A673 (cell line): ENCODE results near the gene NSUN2. TPM values are rescaled to one million over a fixed set of nuclear protein-coding genes. Genes with fewer than 3 reads are reported as not detected.

Source experiments
- BruUV-seq: library from RNA; stranded (reverse); fragments of 400-500 nt; replicated peaks from 2 replicates; lab custom pipeline; 2021; lab: Mats Ljungman, UMichigan
- CTCF ChIA-PET: fragments of 300-600 bp; sonication (Branson Sonifier 250); formaldehyde crosslinking; loops from one replicate; lab custom pipeline; 2022; ENCODE audit warnings: antibody characterized with exemption; lab: Charles Lee
- POLR2A ChIA-PET: fragments of 300-600 bp; sonication (Branson Sonifier 250); formaldehyde crosslinking; loops from one replicate; lab custom pipeline; 2022; ENCODE audit warnings: antibody characterized with exemption; ENCODE audit not compliant: low non-redundant PET; lab: Charles Lee
- DNase-seq: peaks from one replicate; pipeline ENCODE4 v3.0.0-alpha.2; 2015; ENCODE audit warnings: low spot score
- H3K27ac ChIP-seq: fragments of 200-600 bp; sonication (generic); 2 replicates; pipeline ENCODE4 v1.5.1; 2016; ENCODE audit warnings: mixed run types, low read depth, mild to moderate bottlenecking, mixed read lengths, antibody characterized with exemption, low read length; ENCODE audit not compliant: poor library complexity, severe bottlenecking
- H3K27me3 ChIP-seq: fragments of 200-600 bp; sonication (generic); replicated peaks from 2 replicates; pipeline ENCODE4 v1.6.1; 2017; ENCODE audit warnings: mixed run types, low read depth, mild to moderate bottlenecking, mixed read lengths, antibody characterized with exemption, low read length; ENCODE audit not compliant: insufficient read depth, poor library complexity
- H3K36me3 ChIP-seq: fragments of 200-600 bp; sonication (generic); 2 replicates; pipeline ENCODE4 v1.6.1; 2016; ENCODE audit warnings: mixed run types, mild to moderate bottlenecking, mixed read lengths, antibody characterized with exemption, low read length; ENCODE audit not compliant: insufficient read depth, poor library complexity, severe bottlenecking
- H3K4me1 ChIP-seq: fragments of 200-600 bp; sonication (generic); 2 replicates; pipeline ENCODE4 v1.6.1; 2017; ENCODE audit warnings: mixed run types, mild to moderate bottlenecking, mixed read lengths, antibody characterized with exemption, low read length; ENCODE audit not compliant: insufficient read depth, poor library complexity, severe bottlenecking
- H3K4me3 ChIP-seq: fragments of 200-600 bp; sonication (generic); 2 replicates; pipeline ENCODE4 v1.5.1; 2016; ENCODE audit warnings: low read depth, mixed run types, mild to moderate bottlenecking, mixed read lengths, low read length; ENCODE audit not compliant: poor library complexity, severe bottlenecking
- H3K9me3 ChIP-seq: fragments of 200-600 bp; sonication (generic); 2 replicates; pipeline ENCODE4 v1.6.1; 2016; ENCODE audit warnings: mixed run types, low read depth, mild to moderate bottlenecking, mixed read lengths, antibody characterized with exemption, low read length; ENCODE audit not compliant: poor library complexity, severe bottlenecking
- EZH2 ChIP-seq: fragments of 200-600 bp; sonication (generic); IDR thresholded peaks from 2 replicates; pipeline ENCODE4 v1.6.1; 2017; ENCODE audit warnings: borderline replicate concordance, low read depth, mild to moderate bottlenecking, mixed read lengths, antibody characterized with exemption, low read length; ENCODE audit not compliant: poor library complexity, severe bottlenecking
- intact Hi-C: fragments of 100-400 bp; cut with micrococcal nuclease; formaldehyde crosslinking; loops from one replicate; pipeline ENCODE4 v1.10.0; 2022; ENCODE audit not compliant: unreplicated experiment
- total RNA-seq: library from RNA; stranded (reverse); gene quantifications from 2 replicates; pipeline ENCODE4 v1.2.3, GENCODE V29; 2021
- TF ChIP-seq, protein P1 (sequence below): fragments of 300-800, 200-600 bp; sonication (generic); conservative IDR thresholded peaks from 2 replicates; pipeline ENCODE4 v1.5.1; 2017; ENCODE audit warnings: low read depth, mild to moderate bottlenecking, antibody characterized with exemption, low read length, moderate library complexity, mixed read lengths

Gene NSUN2
- total RNA-seq, 1 experiment from 2014 or later: 111 TPM

DNA sequence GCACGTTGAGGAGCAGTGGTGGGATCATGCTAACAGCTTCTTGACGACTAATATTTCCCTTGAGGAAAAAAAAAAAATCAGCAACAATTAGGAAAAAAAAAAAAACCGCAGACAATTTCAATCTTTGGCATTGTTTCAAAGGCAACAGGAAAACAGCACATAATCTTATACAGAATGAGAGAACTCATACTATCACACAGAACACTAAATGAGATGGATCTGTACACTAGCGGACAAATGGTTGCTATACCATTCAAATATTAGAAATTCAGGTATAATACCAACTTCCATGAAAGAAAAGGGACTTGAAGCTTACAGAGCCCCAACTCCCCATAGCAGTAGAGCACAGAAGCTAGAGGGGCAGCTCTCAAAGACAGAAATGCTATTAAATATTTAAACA is 9.6 kb downstream of the NSUN2 start:
- BruUV-seq: no TSS peak
- POLR2A ChIA-PET: no interaction called here
- no peak for DNase-seq
- H3K9me3 ChIP-seq: no peaks in the 10 kb centered on the region
- H3K4me3 ChIP-seq: no peak overlapping the region
- CTCF ChIA-PET: no interaction called here
- no peaks in the 10 kb centered on the region for H3K4me1 ChIP-seq
- TF ChIP-seq, protein P1, sequence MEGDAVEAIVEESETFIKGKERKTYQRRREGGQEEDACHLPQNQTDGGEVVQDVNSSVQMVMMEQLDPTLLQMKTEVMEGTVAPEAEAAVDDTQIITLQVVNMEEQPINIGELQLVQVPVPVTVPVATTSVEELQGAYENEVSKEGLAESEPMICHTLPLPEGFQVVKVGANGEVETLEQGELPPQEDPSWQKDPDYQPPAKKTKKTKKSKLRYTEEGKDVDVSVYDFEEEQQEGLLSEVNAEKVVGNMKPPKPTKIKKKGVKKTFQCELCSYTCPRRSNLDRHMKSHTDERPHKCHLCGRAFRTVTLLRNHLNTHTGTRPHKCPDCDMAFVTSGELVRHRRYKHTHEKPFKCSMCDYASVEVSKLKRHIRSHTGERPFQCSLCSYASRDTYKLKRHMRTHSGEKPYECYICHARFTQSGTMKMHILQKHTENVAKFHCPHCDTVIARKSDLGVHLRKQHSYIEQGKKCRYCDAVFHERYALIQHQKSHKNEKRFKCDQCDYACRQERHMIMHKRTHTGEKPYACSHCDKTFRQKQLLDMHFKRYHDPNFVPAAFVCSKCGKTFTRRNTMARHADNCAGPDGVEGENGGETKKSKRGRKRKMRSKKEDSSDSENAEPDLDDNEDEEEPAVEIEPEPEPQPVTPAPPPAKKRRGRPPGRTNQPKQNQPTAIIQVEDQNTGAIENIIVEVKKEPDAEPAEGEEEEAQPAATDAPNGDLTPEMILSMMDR: no peak
- no peaks in the 10 kb centered on the region for H3K27me3 ChIP-seq
- H3K36me3 ChIP-seq: peaks cover 94% of the 10 kb centered on the region
- H3K27ac ChIP-seq: no peak overlapping the region
- intact Hi-C loops: no loop called here

DNA sequence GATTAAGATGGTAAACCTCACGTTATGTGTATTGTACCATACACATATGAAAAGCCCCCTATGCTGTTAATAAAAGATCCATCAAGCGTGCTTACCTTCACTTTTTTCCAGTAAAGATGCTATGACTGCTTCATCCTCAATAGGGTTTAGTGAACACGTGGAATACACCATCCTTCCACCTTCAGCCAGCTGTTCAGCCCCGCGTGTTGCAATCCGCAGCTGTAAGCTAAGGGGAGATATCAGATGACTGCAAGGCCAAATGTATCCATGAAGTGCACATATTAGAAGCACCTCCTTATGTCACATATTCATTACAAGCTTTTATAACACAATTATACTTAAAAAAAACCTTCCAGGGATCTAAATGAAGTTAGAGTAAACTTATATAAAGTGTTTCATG is 16.2 kb downstream of the NSUN2 start:
- intact Hi-C loops: no loop called here
- peaks cover 86% of the 10 kb centered on the region for H3K36me3 ChIP-seq
- no peak for DNase-seq
- no TSS peak for BruUV-seq
- no peak overlapping the region for H3K27ac ChIP-seq
- H3K4me1 ChIP-seq: no peaks in the 10 kb centered on the region
- ChIA-PET POLR2A (no interaction called here), CTCF (no interaction called here)
- no peaks in the 10 kb centered on the region for H3K27me3 ChIP-seq
- H3K4me3 ChIP-seq: no peak overlapping the region
- no peaks in the 10 kb centered on the region for H3K9me3 ChIP-seq
- TF ChIP-seq EZH2: no peak
- TF ChIP-seq, protein P1: no peak

DNA sequence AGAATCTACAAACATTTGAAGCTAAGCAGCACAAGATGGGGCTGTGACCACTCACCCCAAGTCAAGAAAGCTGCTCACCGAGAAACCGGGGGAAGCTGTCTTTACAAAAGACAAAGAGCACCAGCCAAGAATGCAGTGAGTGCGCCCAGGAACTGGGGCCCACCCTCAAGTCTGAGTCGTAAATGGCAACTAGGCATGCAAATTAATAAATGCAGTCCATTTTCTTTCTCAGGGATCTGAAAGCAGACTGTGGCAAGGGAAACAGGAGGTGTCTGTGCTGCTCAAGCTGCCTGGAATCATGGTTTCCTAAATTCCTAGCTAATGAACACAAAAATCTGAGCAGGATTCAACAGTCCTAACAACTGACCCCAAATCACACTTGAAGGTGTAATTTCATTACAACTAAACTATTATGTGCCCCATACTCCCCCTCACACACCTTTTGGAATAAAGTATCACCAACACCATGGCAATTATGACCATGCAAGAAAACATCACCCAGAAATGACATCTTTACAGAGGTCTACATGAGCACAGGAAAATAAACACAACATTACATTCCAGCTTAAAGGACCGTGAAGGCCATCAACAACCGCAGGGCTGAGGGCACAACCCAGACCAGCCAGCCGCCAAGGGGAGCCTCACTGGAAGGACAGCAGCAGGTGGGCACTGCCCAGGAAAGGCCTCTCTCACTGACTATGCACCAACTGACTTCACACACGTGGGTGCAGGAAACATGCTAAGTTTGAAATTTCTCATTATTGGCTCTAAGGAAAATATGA is 17.6 kb downstream of the NSUN2 start:
- DNase-seq: no peak
- BruUV-seq: no TSS peak
- ChIA-PET POLR2A (no interaction called here), CTCF (no interaction called here)
- no peaks in the 10 kb centered on the region for H3K9me3 ChIP-seq
- no peaks in the 10 kb centered on the region for H3K4me1 ChIP-seq
- TF ChIP-seq, protein P1: no peak
- TF ChIP-seq EZH2: no peak
- H3K36me3 ChIP-seq: peaks cover 89% of the 10 kb centered on the region
- H3K27me3 ChIP-seq: no peaks in the 10 kb centered on the region
- no peak overlapping the region for H3K27ac ChIP-seq
- intact Hi-C loops: no loop called here
- H3K4me3 ChIP-seq: no peak overlapping the region
